ENCODE measurements around the gene SYT9. TPM values are rescaled to one million over a fixed set of nuclear protein-coding genes. Genes with fewer than 3 reads are reported as not detected.
A peak's percentile ranks its signal among the peaks of the same experiment; 100 is the strongest.

Gene SYT9
- total and polyA plus RNA-seq, 2 of the 8 experiments (the other 6 are each of a cell fraction or from before 2014, with no cell fraction given), result 1.5 to 2.9 TPM

DNA sequence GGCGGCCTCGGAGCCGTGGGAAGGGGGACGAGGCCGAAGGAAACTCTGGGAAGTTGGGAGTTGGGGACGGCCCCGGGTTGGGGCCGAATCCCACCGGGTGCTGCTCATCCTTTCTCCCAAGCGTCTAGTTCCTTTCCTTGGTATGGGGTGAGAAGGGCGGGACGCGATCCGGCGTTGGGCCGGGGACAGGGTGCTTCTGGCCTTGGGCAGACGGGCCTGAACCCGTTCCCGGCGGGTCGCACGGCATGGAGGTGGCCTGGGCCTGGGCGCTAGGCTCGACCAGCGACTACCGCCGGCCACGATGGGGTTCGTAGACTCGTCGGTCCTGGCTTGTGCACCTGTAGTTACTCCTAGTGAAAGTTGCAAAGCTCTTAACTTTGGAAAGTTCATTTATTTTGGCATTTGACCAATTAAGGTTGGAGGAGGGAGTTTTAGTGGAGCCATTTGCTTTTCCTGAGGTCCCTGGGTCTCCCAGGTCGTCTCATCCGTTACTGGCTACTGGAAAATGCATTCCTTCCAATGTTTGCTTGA lies 1.0 kb downstream of the SYT9 start (continued):
- TF ChIP-seq, protein P1, sequence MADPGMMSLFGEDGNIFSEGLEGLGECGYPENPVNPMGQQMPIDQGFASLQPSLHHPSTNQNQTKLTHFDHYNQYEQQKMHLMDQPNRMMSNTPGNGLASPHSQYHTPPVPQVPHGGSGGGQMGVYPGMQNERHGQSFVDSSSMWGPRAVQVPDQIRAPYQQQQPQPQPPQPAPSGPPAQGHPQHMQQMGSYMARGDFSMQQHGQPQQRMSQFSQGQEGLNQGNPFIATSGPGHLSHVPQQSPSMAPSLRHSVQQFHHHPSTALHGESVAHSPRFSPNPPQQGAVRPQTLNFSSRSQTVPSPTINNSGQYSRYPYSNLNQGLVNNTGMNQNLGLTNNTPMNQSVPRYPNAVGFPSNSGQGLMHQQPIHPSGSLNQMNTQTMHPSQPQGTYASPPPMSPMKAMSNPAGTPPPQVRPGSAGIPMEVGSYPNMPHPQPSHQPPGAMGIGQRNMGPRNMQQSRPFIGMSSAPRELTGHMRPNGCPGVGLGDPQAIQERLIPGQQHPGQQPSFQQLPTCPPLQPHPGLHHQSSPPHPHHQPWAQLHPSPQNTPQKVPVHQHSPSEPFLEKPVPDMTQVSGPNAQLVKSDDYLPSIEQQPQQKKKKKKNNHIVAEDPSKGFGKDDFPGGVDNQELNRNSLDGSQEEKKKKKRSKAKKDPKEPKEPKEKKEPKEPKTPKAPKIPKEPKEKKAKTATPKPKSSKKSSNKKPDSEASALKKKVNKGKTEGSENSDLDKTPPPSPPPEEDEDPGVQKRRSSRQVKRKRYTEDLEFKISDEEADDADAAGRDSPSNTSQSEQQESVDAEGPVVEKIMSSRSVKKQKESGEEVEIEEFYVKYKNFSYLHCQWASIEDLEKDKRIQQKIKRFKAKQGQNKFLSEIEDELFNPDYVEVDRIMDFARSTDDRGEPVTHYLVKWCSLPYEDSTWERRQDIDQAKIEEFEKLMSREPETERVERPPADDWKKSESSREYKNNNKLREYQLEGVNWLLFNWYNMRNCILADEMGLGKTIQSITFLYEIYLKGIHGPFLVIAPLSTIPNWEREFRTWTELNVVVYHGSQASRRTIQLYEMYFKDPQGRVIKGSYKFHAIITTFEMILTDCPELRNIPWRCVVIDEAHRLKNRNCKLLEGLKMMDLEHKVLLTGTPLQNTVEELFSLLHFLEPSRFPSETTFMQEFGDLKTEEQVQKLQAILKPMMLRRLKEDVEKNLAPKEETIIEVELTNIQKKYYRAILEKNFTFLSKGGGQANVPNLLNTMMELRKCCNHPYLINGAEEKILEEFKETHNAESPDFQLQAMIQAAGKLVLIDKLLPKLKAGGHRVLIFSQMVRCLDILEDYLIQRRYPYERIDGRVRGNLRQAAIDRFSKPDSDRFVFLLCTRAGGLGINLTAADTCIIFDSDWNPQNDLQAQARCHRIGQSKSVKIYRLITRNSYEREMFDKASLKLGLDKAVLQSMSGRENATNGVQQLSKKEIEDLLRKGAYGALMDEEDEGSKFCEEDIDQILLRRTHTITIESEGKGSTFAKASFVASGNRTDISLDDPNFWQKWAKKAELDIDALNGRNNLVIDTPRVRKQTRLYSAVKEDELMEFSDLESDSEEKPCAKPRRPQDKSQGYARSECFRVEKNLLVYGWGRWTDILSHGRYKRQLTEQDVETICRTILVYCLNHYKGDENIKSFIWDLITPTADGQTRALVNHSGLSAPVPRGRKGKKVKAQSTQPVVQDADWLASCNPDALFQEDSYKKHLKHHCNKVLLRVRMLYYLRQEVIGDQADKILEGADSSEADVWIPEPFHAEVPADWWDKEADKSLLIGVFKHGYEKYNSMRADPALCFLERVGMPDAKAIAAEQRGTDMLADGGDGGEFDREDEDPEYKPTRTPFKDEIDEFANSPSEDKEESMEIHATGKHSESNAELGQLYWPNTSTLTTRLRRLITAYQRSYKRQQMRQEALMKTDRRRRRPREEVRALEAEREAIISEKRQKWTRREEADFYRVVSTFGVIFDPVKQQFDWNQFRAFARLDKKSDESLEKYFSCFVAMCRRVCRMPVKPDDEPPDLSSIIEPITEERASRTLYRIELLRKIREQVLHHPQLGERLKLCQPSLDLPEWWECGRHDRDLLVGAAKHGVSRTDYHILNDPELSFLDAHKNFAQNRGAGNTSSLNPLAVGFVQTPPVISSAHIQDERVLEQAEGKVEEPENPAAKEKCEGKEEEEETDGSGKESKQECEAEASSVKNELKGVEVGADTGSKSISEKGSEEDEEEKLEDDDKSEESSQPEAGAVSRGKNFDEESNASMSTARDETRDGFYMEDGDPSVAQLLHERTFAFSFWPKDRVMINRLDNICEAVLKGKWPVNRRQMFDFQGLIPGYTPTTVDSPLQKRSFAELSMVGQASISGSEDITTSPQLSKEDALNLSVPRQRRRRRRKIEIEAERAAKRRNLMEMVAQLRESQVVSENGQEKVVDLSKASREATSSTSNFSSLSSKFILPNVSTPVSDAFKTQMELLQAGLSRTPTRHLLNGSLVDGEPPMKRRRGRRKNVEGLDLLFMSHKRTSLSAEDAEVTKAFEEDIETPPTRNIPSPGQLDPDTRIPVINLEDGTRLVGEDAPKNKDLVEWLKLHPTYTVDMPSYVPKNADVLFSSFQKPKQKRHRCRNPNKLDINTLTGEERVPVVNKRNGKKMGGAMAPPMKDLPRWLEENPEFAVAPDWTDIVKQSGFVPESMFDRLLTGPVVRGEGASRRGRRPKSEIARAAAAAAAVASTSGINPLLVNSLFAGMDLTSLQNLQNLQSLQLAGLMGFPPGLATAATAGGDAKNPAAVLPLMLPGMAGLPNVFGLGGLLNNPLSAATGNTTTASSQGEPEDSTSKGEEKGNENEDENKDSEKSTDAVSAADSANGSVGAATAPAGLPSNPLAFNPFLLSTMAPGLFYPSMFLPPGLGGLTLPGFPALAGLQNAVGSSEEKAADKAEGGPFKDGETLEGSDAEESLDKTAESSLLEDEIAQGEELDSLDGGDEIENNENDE (IDR thresholded peaks at IDR 0.05; ENCODE audit: insufficient replicate concordance, low read length), result no peak
- TF ChIP-seq, protein P2, sequence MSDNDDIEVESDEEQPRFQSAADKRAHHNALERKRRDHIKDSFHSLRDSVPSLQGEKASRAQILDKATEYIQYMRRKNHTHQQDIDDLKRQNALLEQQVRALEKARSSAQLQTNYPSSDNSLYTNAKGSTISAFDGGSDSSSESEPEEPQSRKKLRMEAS (IDR thresholded peaks at IDR 0.05), result peak; percentile 52; the same call in 1 of the 2 replicates
- TF ChIP-seq KDM4A (IDR thresholded peaks at IDR 0.05; ENCODE audit: low read depth, low read length, severe bottlenecking), result peak; percentile 51
- peak; percentile 26 for TF ChIP-seq ASH2L (IDR thresholded peaks at IDR 0.05; ENCODE audit: low read length)
- peak; percentile 76 for TF ChIP-seq EZH2 (IDR thresholded peaks at IDR 0.05; ENCODE audit: low read depth, low read length, severe bottlenecking)
- no peak for TF ChIP-seq RXRA (IDR thresholded peaks at IDR 0.05; ENCODE audit: insufficient read depth, low read depth, low read length)
- TF ChIP-seq SUZ12 (IDR thresholded peaks at IDR 0.05; ENCODE audit: low read length), result peak; percentile 64; the same call in 1 of the 2 replicates

Measured in H1 (cell line).